RPMI7951 (cell line): ENCODE results near the gene UBE2E2. TPM values are rescaled to one million over a fixed set of nuclear protein-coding genes. Genes with fewer than 3 reads are reported as not detected.

ENCODE experiments used
- DNase-seq: peaks from one replicate; pipeline ENCODE4 v3.0.0-alpha.2; 2012; ENCODE audit warnings: low read depth
- total RNA-seq: library from RNA; depleted of rRNA; stranded (reverse); fragments of >200 nt; shearing (Covaris generic); gene quantifications from 2 replicates; pipeline ENCODE4 v1.2.3, GENCODE V29; 2014

UBE2E2 gene
- total RNA-seq, 1 experiment from 2014 or later: 91.9 TPM

DNA sequence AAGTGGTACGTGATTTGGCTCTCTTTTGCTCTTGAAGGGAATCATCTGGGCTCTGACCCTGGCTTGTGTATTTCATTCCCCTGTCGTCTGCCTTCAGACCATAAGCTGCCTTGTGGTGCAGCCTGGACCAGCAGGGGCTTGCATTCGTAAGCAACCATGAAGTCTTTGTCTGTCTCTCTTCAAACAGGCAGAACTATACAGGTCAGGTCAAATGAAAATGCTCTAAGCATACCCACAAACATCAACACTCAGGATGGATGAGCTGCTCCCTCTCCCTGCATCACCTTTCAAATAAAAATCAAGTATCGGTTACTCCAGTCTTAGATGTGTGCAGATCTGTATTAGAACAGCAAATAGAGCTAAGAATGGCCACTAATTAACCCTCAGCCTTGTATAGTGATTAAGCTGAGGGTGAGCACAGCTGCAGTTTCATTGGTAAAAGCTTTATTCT, 334.0 kb downstream of the UBE2E2 start:
- DNase-seq: no peak

DNA sequence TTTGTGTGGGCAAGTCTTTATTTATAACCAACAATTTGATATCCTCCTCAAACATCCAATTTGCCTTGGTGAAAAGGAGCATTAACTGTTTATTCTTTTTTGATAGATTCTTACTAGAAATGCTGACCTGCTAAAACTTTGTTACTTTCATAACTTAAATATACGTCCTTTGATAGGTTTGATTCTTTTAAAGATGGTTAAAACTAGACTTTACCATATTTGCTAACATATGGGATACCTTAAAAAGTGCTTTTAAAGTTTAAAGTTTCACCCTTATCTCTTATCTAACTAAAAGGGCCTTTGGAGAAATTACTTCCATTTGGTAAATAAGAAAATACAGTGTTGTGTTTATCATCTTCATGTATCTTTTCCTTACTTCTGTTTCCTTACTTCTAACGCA, 336.1 kb downstream of the UBE2E2 start:
- no peak for DNase-seq

DNA sequence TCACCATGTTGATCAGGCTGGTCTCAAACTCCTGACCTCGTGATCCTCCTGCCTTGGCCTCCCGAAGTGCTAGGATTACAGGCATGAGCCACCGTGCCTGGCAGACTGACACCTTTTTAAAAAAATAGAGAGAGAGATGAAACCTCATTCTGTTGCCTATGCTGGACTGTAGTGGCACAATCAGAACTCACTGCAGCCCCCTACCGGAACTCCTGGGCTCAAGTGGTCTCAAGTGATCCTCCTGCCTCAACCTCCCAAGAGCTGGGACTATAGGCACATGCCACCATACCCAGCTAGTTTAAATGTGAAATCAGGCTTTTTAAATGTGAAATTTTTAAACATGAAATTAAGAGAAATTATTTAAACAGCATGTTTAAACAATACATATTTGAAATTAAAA, 337.5 kb downstream of the UBE2E2 start:
- DNase-seq: peak; percentile 9

DNA sequence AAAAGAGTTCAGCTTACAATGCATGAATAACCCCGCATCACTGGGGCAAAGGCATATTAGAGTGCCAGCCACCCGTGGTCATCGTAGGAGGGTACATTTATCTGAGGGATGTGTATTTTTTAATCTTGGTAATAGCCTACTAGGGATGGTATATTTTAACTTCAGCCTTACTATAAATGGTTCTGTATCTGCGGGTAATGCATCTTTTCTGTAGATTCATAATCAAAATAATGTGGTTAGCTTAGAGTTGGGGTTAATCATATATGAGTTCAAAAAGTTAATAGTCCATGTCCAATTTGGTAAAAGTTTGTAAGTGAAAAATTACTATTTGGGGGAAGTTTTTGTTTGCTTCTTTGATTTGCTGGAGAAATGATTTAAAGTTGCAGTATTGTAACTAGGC, 339.0 kb downstream of the UBE2E2 start:
- no peak for DNase-seq

DNA sequence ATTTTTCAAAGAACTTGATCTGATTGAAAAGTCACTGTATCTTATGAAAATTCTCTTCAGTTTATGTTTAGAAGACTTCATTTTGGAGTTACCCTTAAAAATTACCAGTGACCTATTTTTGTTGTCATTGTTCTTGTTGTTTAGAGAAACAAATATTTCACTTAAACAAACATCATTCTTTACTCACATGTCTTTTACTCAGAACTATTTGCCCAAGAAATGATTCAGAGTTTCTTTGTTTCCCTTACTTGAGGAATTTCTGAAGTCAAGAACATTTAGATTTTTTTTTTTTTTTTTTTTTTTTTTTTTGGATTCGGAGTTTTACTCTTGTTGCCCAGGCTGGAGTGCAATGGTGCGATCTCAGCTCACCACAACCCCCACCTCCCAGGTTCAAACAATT, 343.1 kb downstream of the UBE2E2 start:
- no peak for DNase-seq

DNA sequence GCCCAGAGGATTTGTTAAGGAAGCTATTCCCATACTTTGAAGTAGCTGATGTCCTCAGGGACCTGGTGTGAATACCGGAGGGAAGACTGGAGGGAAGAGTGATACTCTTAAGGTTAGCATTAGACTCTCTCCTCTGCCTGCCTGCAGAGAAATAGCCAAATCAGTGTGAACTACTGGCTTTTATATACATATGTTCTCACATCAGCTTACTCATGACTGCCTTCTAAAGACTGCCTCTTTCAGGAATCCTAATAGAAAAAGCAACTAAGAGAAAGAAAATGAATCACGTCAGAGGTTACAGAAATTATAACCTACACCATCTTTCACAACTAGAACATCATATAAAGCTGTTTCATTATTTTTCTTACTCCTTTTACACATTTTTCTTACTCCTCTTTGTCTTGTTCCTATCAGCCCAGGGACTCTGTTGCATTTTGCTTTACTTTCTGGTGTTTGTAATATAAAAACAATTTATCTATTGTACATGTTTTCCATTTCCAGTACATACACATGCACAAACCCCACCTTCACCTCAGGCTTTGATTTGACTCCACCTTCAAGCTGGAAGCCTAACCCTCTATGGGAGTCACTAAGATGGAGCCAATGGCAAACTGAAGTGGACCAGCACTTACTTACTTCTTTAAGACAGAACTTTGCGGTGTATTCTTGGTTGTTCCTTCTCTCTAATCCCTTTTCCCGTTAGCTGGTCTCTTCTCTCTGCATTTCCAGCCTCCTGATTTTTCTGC, 345.0 kb downstream of the UBE2E2 start:
- no peak for DNase-seq

DNA sequence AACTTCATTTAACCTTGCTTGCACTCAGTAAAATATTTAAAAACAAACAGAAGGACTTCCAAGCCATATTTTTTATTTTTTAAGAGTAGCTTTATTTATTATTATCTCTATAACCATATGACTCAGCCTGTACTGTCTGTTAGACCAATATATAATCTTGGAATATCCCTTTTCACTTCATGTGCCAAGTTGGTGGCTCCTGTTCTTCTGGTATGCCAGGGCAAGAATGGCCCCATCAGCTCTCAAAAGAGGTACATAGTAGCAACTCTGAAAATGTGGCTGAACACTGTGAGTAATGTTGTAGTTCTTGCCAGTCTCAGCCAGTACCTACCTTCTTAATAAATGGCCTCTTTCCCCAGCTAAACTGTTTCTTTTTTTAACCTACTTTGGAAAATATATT, 345.6 kb downstream of the UBE2E2 start:
- no peak for DNase-seq

DNA sequence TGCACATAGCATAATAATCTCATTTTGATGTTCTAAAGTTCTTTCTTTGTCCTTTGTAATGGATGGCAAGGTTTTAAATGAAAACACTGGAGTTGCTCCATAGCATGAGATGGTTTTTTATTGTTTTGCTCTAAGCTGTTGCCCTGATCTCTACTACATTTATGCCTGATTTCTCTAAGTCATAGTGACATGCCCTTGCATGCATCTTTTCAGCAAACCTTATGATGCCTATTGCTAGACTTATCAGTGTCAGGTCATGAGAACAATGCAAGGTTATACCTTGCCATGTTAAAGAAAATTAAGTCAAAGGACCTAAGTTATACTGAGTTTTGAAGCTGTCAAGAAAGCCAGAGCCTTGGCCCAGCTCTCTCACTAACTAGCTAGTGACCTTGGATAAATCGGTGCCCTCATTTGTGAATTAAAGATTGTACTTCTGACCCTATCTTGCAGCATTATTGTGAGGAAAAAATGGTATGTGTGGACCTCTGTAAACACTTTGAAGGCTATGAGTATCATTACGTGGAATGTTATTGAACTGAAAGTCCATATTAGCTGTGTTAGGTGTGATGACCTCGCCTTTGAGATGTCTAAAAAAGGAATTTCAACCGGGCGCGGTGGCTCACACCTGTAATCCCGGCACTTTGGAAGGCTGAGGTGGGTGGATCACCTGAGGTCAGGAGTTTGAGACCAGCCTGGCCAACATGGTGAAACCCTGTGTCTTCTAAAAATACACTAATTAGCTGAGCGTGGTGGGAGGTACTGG, 346.2 kb downstream of the UBE2E2 start:
- no peak for DNase-seq

DNA sequence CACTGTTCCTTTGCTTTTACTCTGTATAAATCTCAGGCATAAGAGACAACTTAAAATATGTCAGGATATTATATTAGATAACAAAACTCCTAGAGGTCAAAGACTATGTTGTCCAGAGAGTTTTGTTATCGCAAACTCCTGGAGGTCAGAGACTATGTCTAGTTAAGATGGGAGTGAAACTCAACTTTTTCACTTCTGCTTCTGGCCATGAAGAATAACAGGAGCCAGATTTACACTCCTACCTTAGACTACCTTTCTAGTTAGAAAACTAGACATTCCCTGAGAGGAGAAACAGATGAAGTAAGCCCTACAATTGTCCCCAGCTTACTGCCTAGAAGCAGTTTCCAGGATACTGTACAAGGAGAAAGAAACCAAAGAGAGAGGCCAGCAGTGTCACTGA, 347.3 kb downstream of the UBE2E2 start:
- DNase-seq: no peak

DNA sequence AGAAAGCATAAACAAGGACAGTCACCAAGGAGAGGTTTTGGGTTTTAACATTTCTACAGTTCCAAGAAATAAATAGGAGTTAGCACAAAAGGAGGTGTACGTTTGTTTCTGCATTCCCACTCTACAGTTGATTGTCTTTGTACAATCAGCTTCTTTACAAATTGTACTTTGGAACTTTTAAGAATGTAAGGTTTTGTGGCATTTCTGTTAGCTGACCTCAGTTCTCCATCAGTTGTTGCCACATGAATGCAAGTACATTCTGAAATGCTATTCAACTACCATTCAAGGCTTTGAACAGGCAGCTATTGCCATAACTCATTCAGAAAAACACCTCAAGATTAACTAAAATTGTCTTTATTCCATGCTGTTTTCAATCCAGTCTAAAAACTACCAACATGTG, 349.4 kb downstream of the UBE2E2 start:
- DNase-seq: no peak

DNA sequence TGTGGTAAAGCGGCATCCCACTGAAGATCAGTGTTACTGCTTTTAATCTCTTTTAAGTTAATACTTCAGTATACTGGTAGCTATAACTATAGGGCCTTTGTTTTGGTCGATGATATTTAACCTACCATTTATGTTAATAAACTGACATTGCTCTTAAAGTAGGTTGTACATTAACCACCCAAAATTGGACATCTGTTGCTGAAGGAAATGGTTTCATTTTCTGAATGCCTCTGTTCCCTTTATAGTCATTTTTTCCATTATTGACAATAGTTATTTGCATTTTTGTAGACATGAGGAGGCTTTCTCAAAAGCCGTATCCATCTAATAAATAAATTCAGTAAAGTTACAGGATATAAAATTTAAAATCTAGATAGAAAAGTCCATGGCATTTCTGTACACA, 350.2 kb downstream of the UBE2E2 start:
- DNase-seq: no peak

DNA sequence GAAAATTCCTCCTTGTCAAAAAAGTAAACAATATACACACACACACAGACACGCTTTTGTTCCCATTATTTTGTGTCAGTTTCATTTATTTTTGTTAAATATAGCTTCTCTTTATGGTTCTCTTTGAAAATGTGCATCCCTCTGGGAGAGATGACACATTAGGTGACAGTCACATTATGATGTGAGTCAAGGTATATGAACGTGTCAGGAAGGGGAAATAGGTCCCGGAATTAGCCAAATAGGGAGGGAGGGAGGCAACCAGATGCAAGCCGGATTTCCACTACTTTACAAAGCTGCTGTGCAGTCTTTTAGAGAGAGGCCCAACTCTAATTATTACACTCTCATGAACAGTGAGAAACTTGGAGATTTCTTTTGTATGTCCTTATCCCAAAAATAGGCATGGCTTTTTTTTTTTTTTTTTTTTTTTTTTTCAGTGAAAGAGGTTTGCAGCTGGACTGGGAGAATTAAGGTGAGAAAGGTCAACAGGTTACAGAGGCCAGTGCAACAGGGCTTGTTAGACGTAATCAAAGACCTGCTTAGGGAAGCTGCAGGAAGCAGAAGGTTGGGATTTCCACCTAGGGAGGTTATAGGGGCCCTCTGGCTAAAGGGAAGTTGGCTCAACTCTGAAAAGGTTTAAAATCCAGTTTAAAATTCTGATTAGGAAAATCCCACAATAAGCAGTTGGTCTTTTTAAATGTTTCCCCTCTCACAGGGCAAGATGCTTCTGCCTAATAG, 362.1 kb downstream of the UBE2E2 start:
- peak; percentile 24 for DNase-seq

DNA sequence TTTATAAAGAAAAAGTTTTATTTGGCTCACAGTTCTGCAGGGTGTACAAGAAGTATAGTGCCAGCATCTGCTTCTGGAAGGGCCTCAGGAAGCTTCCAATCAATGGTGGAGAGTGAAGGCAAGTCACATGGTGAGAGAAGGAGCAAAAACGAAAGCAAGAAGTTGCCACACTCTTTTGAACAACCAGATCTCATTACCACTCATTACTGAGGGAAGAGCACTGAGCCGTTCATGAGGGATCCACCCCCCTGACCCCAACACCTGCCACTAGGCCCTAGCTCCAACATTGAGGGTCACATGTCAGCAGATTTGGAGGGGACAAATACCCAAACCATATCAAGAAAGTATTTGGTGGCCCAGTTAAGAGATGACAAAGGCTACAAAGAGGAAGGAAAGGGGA, 363.4 kb downstream of the UBE2E2 start:
- no peak for DNase-seq

DNA sequence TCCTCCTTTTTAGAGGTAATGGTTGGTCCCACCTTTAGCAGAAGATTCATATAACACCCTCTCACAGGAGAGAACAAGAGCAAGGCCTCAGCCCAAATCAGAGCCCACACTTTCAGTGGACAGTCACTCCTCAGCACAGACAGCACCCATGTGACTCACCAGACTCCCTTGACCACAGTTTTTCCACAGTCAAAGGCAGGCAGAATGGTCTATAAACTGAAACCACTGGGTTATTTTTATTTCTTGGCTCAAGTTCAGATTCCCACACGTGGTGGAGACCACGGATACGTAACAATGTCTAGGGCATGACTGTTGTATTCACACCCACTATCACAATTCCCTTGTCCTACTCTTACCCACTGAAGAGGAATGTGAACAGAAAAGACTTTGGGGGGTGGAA, 364.8 kb downstream of the UBE2E2 start:
- DNase-seq: peak; percentile 99

DNA sequence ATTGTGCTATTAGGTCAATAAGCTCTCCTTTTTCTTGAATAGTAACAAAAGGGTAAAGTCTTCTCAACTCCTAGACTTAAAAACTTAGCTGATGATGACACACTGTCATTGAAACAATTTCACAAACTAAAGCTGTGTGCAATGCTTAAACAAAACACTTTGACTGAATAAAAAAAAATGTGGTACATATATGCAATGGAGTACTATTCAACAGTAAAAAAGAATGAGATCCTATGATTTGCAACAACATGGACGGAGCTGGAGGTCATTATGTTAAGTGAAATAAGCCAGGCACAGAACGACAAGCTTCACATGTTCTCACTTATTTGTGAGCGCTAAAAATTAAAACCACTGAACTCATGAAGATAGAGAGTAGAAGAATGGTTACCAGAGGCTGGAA, 370.7 kb downstream of the UBE2E2 start:
- no peak for DNase-seq

DNA sequence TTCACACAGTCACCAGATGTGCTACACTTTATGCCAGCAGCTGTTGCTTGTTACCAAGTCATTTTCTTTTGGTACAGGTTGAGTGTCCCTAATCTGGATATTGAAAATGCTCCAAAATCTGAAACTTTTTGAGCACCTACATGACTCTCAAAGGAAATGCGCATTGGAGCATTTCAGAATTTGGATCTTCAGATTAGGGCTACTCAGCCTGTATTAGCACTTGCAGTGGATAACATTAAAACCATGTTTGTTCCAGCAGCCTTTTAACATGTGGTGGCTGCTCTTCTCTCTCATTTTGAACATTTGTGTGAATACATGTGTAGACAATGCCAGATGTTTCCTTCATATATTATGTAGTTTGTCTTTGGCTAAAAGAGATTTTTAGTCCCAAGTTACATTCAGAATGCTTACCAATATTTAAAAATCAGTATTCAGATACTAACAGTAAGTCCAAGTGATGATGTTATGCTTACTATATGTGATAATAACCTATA, 371.7 kb downstream of the UBE2E2 start:
- no peak for DNase-seq

DNA sequence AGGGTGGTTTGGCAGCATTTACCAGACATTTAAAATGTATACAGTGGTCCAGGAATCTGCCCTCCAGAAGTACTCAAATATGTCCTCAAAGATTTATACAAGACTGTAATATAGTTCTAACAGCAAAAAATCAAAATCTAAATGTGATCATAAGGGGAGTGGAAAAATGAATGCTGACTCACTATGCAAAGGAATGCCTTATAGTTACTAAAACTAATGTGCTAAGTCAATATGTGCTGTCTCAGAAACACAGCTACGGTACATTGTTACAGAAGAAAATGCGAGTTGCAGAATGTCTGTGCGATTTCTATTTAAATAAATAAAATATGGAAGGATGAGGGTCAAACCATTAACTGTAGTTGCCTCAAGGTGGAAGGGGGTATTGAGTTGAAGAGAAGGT, 372.6 kb downstream of the UBE2E2 start:
- no peak for DNase-seq

DNA sequence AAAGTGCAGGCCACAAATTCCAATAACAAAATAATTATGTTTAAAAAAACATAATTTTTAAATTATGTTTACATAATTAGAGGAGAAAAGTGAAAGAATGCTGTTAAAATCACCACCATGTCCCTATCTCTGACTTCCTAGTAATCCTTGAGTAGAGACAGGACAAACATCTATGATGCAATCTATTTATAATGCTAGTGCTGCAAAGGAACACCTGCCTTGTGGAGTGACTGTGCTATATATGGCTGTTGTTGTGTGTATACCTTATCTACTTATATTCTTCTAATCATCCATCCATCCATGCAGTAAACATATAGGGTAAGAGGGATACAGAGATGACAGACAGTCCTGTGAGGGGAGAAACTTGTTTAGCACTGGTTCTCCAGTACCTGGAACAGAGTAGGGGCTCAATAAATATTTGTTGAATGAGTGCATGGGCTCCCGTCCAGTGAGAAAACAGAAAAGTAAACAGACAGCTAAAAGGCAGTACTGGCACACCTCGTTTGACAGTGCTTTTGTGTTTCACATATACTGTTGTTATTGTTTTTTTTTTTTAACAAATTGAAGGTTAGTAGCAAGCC, 373.3 kb downstream of the UBE2E2 start:
- DNase-seq: no peak

DNA sequence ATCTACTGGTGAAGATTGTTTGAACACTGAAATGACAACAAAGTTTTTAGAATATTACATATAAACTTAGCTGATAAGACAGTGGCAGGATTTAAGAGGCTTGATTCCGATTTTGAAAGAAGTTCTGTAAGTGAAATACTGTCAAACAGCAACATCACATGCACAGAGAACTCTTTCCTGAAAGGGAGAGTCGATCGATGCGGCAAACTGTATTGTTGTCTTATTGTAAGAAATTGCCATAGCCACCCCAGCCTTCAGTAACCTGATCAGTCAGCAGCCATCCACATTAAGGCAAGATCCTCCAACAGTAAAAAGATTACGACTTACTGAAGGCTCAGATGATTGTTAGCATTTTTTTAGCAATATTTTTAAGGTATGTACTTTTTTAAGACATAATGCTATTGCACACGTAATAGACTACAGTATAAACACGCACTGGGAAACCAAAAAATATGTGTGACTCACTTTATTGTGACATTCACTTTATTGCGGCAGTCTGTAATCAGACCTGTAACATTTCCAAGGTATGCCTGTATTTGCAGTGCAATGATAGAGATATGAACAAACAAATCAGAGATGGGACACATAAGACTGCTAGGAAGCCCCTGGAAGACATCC, 377.1 kb downstream of the UBE2E2 start:
- DNase-seq: peak; percentile 46

DNA sequence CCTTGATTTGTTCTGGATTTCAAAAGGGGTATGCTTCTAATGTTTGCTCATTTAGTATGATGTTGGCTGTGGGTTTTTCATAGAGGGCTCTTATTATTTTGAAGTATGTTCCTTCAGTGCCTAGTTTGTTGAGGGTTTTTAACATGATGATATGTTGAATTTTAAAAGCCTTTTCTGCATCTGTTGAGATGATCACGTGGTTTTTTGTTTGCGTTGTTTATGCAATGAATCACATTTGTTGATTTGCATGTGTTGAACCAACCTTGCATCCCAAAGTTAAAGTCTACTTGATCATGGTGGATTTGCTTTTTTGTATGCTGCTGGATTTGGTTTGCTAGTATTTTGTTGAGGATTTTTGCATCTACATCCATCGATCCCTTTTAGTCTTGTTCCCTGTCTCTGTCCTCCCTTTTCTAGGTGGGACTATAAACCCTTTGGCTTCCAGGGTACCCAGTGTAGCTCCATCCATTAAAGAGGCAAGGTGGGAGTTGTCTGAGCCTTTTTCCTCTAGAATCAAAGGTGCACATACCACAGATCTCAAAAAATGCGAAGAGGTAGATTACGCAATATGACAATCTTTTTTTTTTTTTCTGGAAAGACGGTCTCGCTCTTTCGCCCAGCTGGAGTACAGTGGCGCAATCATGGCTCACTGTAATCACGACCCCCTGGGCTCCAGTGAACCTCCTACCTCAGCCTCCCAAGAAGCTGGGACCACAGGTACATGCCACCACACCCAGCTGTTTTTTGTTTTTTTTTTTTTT, 381.0 kb downstream of the UBE2E2 start:
- no peak for DNase-seq

DNA sequence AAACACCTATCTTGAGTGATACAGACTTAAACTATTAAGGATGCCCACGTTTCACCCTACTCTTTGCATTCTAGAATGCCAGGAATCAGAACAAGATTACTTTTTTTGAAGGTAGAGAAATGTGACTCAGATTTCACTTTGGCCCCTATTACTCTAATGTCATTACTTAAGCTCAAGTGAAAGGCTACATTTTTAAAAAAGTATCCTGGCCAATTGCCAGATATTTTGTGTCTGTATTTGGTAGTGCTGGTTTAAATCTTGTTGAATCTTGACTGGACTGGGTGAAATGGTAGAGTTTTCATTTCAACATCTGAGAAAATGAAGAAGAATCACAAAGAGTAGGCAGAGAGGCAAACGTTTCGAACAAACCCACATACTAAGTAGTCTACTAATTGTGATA, 384.4 kb downstream of the UBE2E2 start:
- no peak for DNase-seq
